GM21619 (cell line): ENCODE measurements around the gene GMDS.
"Not testable (repeated sequence)": the region's sequence is repeated elsewhere in the genome, so short reads cannot be mapped to it uniquely, and the experiment has no call there.

Experiments
- ATAC-seq: cut with Tn5 transposase; IDR thresholded peaks from one replicate; pipeline ENCODE4 v1.9.1; 2021; ENCODE audit not compliant: unreplicated experiment

The GMDS gene

GRCh38 chr6:1761477-1761877 lies 483.9 kb downstream of the GMDS start:
- no peak for ATAC-seq

GRCh38 chr6:1760876-1761275 lies 484.5 kb downstream of the GMDS start:
- ATAC-seq, result no peak

- ATAC-seq, result no peak
Observed at GRCh38 chr6:1759870-1760269, 485.5 kb downstream of the GMDS start.

- ATAC-seq, result no peak
Observed at GRCh38 chr6:1758076-1758679, 487.2 kb downstream of the GMDS start.

- ATAC-seq, result no peak
Observed at GRCh38 chr6:1757131-1757530, 488.3 kb downstream of the GMDS start.

- no peak for ATAC-seq
Observed at GRCh38 chr6:1756472-1757129, 488.8 kb downstream of the GMDS start.

- ATAC-seq, result not testable (repeated sequence)
Observed at GRCh38 chr6:1751063-1751462, 494.3 kb downstream of the GMDS start.

GRCh38 chr6:1749041-1749440 lies 496.4 kb downstream of the GMDS start:
- no peak for ATAC-seq

GRCh38 chr6:1747531-1747930 lies 497.9 kb downstream of the GMDS start:
- no peak for ATAC-seq

GRCh38 chr6:1747003-1747402 lies 498.4 kb downstream of the GMDS start:
- ATAC-seq, result no peak

GRCh38 chr6:1745814-1746213 lies 499.6 kb downstream of the GMDS start:
- ATAC-seq, result no peak

GRCh38 chr6:1744543-1744942 lies 500.9 kb downstream of the GMDS start:
- ATAC-seq, result no peak

GRCh38 chr6:1739680-1740079 lies 505.7 kb downstream of the GMDS start:
- ATAC-seq, result peak; percentile 90

- ATAC-seq, result peak; percentile 40
Observed at GRCh38 chr6:1739220-1739619, 506.2 kb downstream of the GMDS start.

- no peak for ATAC-seq
Observed at GRCh38 chr6:1738558-1739081, 506.8 kb downstream of the GMDS start.

GRCh38 chr6:1737463-1738311 lies 507.7 kb downstream of the GMDS start:
- no peak for ATAC-seq

- no peak for ATAC-seq
Observed at GRCh38 chr6:1736346-1737105, 508.9 kb downstream of the GMDS start.

GRCh38 chr6:1735239-1735803 lies 510.1 kb downstream of the GMDS start:
- ATAC-seq, result no peak

- no peak for ATAC-seq
Observed at GRCh38 chr6:1730882-1731281, 514.5 kb downstream of the GMDS start.

GRCh38 chr6:1729750-1730140 lies 515.7 kb downstream of the GMDS start:
- no peak for ATAC-seq
